Neuronal stem cell (in vitro differentiated cells): ENCODE results near the gene PSMD2.

Source experiments
- DNase-seq: peaks from one replicate; pipeline ENCODE4 v3.0.0-alpha.2; 2013; ENCODE audit warnings: low spot score
- H2AFZ ChIP-seq: one replicate; pipeline ENCODE4 v1.6.1; 2013; ENCODE audit warnings: mild to moderate bottlenecking, low read length, inconsistent platforms
- H2AK5ac ChIP-seq: 2 replicates; pipeline ENCODE4 v1.6.1; 2013; ENCODE audit warnings: low read depth, mild to moderate bottlenecking, inconsistent platforms, low read length, moderate library complexity, mixed read lengths
- H2BK120ac ChIP-seq: 2 replicates; pipeline ENCODE4 v1.6.1; 2013; ENCODE audit warnings: low read depth, mild to moderate bottlenecking, inconsistent platforms, low read length, moderate library complexity, mixed read lengths
- H2BK12ac ChIP-seq: one replicate; pipeline ENCODE4 v1.6.1; 2013; ENCODE audit warnings: low read length, inconsistent platforms
- H2BK15ac ChIP-seq: 2 replicates; pipeline ENCODE4 v1.6.1; 2013; ENCODE audit warnings: mild to moderate bottlenecking, low read length, inconsistent platforms, mixed read lengths
- H2BK5ac ChIP-seq: one replicate; pipeline ENCODE4 v1.6.1; 2013; ENCODE audit warnings: inconsistent platforms, mild to moderate bottlenecking, low read length, moderate library complexity
- H3K14ac ChIP-seq: one replicate; pipeline ENCODE4 v1.6.1; 2013; ENCODE audit warnings: low read length, inconsistent platforms
- H3K18ac ChIP-seq: 2 replicates; pipeline ENCODE4 v1.6.1; 2013; ENCODE audit warnings: low read length, inconsistent platforms
- H3K23ac ChIP-seq: 2 replicates; pipeline ENCODE4 v1.6.1; 2013; ENCODE audit warnings: low read depth, mild to moderate bottlenecking, mixed read lengths, low read length, inconsistent platforms; ENCODE audit not compliant: poor library complexity
- H3K27ac ChIP-seq: replicated peaks from 3 replicates; pipeline ENCODE4 v1.5.1; 2013; ENCODE audit warnings: low read length, inconsistent platforms
- H3K27me3 ChIP-seq, 3 experiments: 2 replicates each; pipeline ENCODE4 v1.6.1; 2013; ENCODE audit warnings: low read length in 3 of 3, mild to moderate bottlenecking in 2 of 3, inconsistent platforms in 1 of 3, low read depth in 1 of 3, mixed read lengths in 1 of 3, moderate library complexity in 1 of 3; ENCODE audit not compliant: control insufficient read depth in 3 of 3, insufficient read depth in 3 of 3
- H3K36me3 ChIP-seq, 2 donors: replicated peaks in 1 of 2; 2 replicates each; pipeline ENCODE4 v1.6.1; 2013; ENCODE audit warnings: low read length in 2 of 2; ENCODE audit not compliant: control insufficient read depth in 2 of 2, insufficient read depth in 2 of 2
- H3K4ac ChIP-seq: 2 replicates; pipeline ENCODE4 v1.6.1; 2013; ENCODE audit warnings: inconsistent platforms, mild to moderate bottlenecking, low read length, moderate library complexity
- H3K4me1 ChIP-seq, 2 donors: 1 replicate in 1 of 2; 2 replicates in 1 of 2; pipeline ENCODE4 v1.6.1; 2013; ENCODE audit warnings: low read length in 2 of 2, low read depth in 1 of 2; ENCODE audit not compliant: control insufficient read depth in 2 of 2, insufficient read depth in 1 of 2
- H3K4me2 ChIP-seq: one replicate; pipeline ENCODE4 v1.6.1; 2013; ENCODE audit warnings: mild to moderate bottlenecking, low read length, inconsistent platforms; ENCODE audit not compliant: insufficient read depth, poor library complexity, severe bottlenecking
- H3K4me3 ChIP-seq, 2 donors: 2 replicates each; pipeline ENCODE4 v1.5.1; 2013; ENCODE audit warnings: low read length in 2 of 2, mild to moderate bottlenecking in 2 of 2, inconsistent platforms in 1 of 2, moderate library complexity in 1 of 2
- H3K79me1 ChIP-seq: one replicate; pipeline ENCODE4 v1.6.1; 2013; ENCODE audit warnings: low read depth, mild to moderate bottlenecking, inconsistent platforms, low read length, moderate library complexity
- H3K9ac ChIP-seq: one replicate; pipeline ENCODE4 v1.6.1; 2013; ENCODE audit warnings: mild to moderate bottlenecking, low read depth, low read length, inconsistent platforms; ENCODE audit not compliant: poor library complexity
- H3K9me3 ChIP-seq, 2 donors: replicated peaks in 1 of 2; 2 replicates each; pipeline versions ENCODE3 to v1.6.1; 2013; ENCODE audit warnings: low read length in 2 of 2, mild to moderate bottlenecking in 2 of 2, inconsistent platforms in 1 of 2, low read depth in 1 of 2, mixed read lengths in 1 of 2, moderate library complexity in 1 of 2; ENCODE audit not compliant: control insufficient read depth in 2 of 2, insufficient read depth in 1 of 2
- H4K8ac ChIP-seq: one replicate; pipeline ENCODE4 v1.6.1; 2013; ENCODE audit warnings: low read depth, mild to moderate bottlenecking, inconsistent platforms, low read length, moderate library complexity
- H4K91ac ChIP-seq: one replicate; pipeline ENCODE4 v1.6.1; 2013; ENCODE audit warnings: low read length, low read depth, mild to moderate bottlenecking, inconsistent platforms; ENCODE audit not compliant: poor library complexity
- WGBS, 2 donors: extraction: QIAGEN DNeasy Blood & Tissue Kit; methylation state at CpG; one replicate each; pipeline ENCODE4 v1.1.7; 2013; ENCODE audit warnings: missing lambda C conversion rate in 2 of 2, mixed read lengths in 1 of 2; ENCODE audit not compliant: insufficient read length in 2 of 2, insufficient replicate concordance in 1 of 2; ENCODE audit errors: extremely low coverage in 2 of 2; 5-methylcytosine and 5-hydroxymethylcytosine counted together

The PSMD2 gene

DNA sequence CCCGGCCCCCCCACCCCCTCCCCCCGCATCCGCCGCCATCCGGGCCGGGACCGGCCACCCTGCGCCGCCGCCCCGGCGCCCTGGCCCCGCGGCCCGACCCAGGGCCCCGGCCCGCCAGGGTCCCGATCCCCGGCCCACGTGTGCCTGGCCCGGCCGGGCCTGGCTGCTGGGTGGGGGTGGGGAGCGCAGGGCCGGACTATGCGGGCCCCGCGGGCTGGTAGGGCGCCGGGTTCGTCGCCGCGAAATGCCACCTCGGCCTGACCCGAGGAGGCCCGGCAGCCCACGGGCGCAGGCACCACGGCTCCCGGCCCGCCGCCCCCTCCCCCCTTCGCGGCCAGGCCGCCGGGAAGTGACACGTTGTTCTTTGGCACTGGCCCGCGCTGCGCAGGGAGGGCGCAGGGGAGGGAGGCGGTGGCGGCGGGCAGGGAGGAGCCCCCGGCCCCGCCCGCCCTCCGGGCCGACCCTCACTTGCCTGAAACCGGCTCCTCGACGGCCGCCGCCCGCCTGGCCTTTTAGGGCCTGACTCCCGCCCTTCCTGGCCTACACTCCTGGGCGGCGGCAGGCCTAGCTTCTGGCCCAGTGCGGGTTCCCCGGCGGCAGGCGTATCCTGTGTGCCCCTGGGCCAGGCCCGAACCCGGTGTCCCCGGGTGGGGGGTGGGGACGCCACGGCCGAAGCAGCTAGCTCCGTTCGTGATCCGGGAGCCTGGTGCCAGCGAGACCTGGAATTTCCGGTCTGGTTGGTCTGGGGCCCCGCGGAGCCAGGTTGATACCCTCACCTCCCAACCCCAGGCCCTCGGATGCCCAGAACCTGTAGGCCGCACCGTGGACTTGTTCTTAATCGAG lies 15.9 kb downstream of the PSMD2 start:
- Histone ChIP-seq H2BK12ac (no peak overlapping the region), H4K8ac (no peak overlapping the region), H3K9me3 (no peaks in the 10 kb centered on the region), H3K4ac (peak overlapping the region; percentile 37), H2AFZ (peak overlapping the region; percentile 61), H2AK5ac (peak overlapping the region; percentile 98), H3K79me1 (peaks cover 7% of the 10 kb centered on the region), H3K4me3 (peak overlapping the region; percentile 78 to 98), H3K36me3 (peaks cover 16 to 48% of the 10 kb centered on the region in 2 donors), H3K4me2 (peak overlapping the region; percentile 91), H3K18ac (peak overlapping the region; percentile 90), H3K14ac (peak overlapping the region; percentile 89), H2BK5ac (peak overlapping the region; percentile 66), H3K23ac (peak overlapping the region; percentile 89), H3K9ac (peak overlapping the region; percentile 92), H3K27me3 (no peaks in the 10 kb centered on the region), H4K91ac (peak overlapping the region; percentile 53), H2BK120ac (no peak overlapping the region), H3K27ac (peak overlapping the region; percentile 72), H3K4me1 (peaks cover 7 to 15% of the 10 kb centered on the region in 2 donors), H2BK15ac (no peak overlapping the region)
- WGBS, 2 donors, result no CpG with 5 or more reads among the region's 89 CpGs
- DNase-seq, result peak; percentile 48

DNA sequence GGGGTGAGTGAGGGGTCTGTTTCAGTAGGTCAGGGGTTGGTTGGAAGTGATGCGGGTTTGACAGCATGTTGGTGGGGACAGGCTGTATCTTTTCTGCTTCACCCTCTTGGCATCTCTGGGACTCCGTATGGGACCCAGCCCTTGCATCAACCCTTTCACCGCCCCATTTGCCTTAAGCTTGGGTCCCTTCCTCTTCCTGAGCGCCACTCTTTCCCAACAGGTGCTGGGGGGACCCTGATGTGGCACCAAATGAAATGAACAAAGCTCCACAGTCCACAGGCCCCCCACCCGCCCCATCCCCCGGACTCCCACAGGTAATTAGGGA lies 16.5 kb downstream of the PSMD2 start:
- H4K91ac ChIP-seq, result no peak overlapping the region
- H3K36me3 ChIP-seq, result peaks cover 20 to 52% of the 10 kb centered on the region in 2 donors
- DNase-seq, result no peak
- H3K4me2 ChIP-seq, result peak overlapping the region; percentile 91
- no peak overlapping the region for H2BK120ac ChIP-seq
- H2BK15ac ChIP-seq, result no peak overlapping the region
- WGBS, 2 donors, result no CpG with 5 or more reads among the region's 6 CpGs
- no peak overlapping the region for H4K8ac ChIP-seq
- H3K27ac ChIP-seq, result peak overlapping the region; percentile 22
- H3K23ac ChIP-seq, result peak overlapping the region; percentile 89
- H2BK12ac ChIP-seq, result no peak overlapping the region
- no peaks in the 10 kb centered on the region for H3K27me3 ChIP-seq
- H3K79me1 ChIP-seq, result peaks cover 7% of the 10 kb centered on the region
- no peak overlapping the region for H3K4ac ChIP-seq
- peak overlapping the region; percentile 92 for H3K9ac ChIP-seq
- peaks cover 7 to 15% of the 10 kb centered on the region in 2 donors for H3K4me1 ChIP-seq
- no peak overlapping the region for H2AK5ac ChIP-seq
- H2AFZ ChIP-seq, result no peak overlapping the region
- H2BK5ac ChIP-seq, result peak overlapping the region; percentile 66
- H3K18ac ChIP-seq, result peak overlapping the region; percentile 90
- peak overlapping the region; percentile 78 to 98 for H3K4me3 ChIP-seq
- no peak overlapping the region for H3K14ac ChIP-seq
- H3K9me3 ChIP-seq, result no peaks in the 10 kb centered on the region

DNA sequence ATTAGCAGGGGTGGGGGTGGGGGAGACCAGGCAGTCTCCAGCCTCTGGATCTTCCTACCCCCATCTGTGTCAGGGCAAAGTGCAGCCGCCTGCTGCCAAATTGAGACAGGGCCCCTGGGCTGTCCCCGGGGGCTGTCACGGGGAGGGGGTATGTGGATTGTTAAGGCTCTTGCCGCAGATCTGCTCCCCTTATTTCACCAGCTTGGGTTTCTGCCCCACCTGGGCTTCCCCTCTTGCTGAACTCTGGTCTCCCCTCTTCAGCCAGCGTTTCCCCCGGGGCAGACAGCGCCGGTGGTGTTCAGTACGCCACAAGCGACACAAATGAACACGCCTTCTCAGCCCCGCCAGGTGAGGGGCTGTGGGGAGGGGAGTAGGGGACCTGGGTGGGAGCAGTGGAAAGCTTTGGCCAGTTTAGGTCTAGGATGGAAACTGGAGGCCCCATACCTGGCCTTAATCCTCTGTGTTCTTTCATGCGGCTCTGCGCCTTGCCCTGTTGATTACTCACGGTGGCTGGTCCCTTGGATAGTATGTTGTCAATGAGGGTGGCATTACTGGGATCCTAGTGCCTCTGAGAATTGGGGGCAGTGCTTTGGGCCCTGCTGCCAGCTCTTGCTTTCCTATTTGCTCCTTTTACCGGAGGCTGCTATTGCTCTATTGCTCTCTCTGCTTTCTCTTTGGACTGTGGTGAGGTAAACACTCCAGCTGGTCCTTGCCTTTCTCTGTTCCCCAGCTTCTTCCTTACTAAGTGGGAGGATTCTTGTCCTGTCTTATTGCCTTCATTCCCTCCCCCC lies 17.0 kb downstream of the PSMD2 start:
- Histone ChIP-seq H3K27ac (no peak overlapping the region), H2BK12ac (no peak overlapping the region), H3K27me3 (no peaks in the 10 kb centered on the region), H2AFZ (no peak overlapping the region), H2BK15ac (no peak overlapping the region), H3K23ac (no peak overlapping the region), H2BK120ac (no peak overlapping the region), H4K8ac (no peak overlapping the region), H3K36me3 (peaks cover 26 to 58% of the 10 kb centered on the region in 2 donors), H4K91ac (no peak overlapping the region), H3K14ac (no peak overlapping the region), H2AK5ac (no peak overlapping the region), H3K18ac (no peak overlapping the region), H2BK5ac (no peak overlapping the region), H3K4me2 (peak overlapping the region; percentile 91), H3K9me3 (no peaks in the 10 kb centered on the region), H3K79me1 (peaks cover 7% of the 10 kb centered on the region), H3K4me3 (peak overlapping the region; percentile 59 to 78), H3K4ac (no peak overlapping the region), H3K9ac (no peak overlapping the region), H3K4me1 (peaks cover 7 to 15% of the 10 kb centered on the region in 2 donors)
- DNase-seq, result no peak
- WGBS, 2 donors, result no CpG with 5 or more reads among the region's 16 CpGs

DNA sequence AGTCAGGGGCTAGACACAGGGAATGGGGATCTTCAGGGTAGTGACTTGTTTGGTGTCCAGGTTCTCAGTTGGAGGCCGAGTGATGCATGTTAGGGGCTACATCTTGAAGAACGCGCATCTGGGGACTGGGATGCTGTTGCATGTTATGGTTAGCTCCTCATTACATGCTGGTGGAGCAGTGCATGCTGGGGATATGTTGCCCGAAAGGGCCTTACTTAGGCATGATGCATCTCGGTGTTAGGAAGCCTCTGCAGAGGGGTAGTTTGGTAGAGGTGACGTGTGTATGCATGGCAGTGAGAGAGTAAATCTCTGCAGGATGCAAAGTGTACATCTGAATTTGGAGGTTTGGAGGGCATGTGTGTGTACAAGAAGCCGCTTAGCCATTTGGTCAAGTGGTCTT lies 17.8 kb downstream of the PSMD2 start:
- Histone ChIP-seq H3K4ac (no peak overlapping the region), H3K18ac (no peak overlapping the region), H3K9ac (no peak overlapping the region), H3K4me3 (peak overlapping the region in 1 of 2 donors; percentile 78), H3K23ac (no peak overlapping the region), H3K4me1 (peaks cover 7 to 15% of the 10 kb centered on the region in 2 donors), H2AFZ (no peak overlapping the region), H2AK5ac (no peak overlapping the region), H4K91ac (no peak overlapping the region), H3K9me3 (no peaks in the 10 kb centered on the region), H2BK120ac (no peak overlapping the region), H3K36me3 (peaks cover 33 to 65% of the 10 kb centered on the region in 2 donors), H3K27ac (no peak overlapping the region), H2BK12ac (no peak overlapping the region), H2BK15ac (no peak overlapping the region), H3K79me1 (peaks cover 7% of the 10 kb centered on the region), H3K27me3 (no peaks in the 10 kb centered on the region), H2BK5ac (no peak overlapping the region), H4K8ac (no peak overlapping the region), H3K4me2 (no peak overlapping the region), H3K14ac (no peak overlapping the region)
- no CpG with 5 or more reads among the region's 7 CpGs for WGBS, 2 donors
- no peak for DNase-seq
